Sigmoid colon (tissue), 3 donors: Measurements from ENCODE around the gene CRADD.

Experiments
- POLR2A ChIP-seq, 2 donors: fragments of 450-650 bp; IDR thresholded peaks; one replicate each; pipeline ENCODE4 v1.6.1; 2016; ENCODE audit warnings: antibody characterized with exemption in 2 of 2, mild to moderate bottlenecking in 2 of 2, moderate library complexity in 2 of 2
- TF ChIP-seq, protein P1 (sequence below), 4 experiments: fragments of 450-650 bp in 3 of 4; fragments of 200-600 bp in 1 of 4; IDR thresholded peaks; one replicate each; pipeline ENCODE4 v1.5.1; 2016 to 2019; ENCODE audit warnings: antibody characterized with exemption in 4 of 4, mild to moderate bottlenecking in 3 of 4, moderate library complexity in 2 of 4

DNA sequence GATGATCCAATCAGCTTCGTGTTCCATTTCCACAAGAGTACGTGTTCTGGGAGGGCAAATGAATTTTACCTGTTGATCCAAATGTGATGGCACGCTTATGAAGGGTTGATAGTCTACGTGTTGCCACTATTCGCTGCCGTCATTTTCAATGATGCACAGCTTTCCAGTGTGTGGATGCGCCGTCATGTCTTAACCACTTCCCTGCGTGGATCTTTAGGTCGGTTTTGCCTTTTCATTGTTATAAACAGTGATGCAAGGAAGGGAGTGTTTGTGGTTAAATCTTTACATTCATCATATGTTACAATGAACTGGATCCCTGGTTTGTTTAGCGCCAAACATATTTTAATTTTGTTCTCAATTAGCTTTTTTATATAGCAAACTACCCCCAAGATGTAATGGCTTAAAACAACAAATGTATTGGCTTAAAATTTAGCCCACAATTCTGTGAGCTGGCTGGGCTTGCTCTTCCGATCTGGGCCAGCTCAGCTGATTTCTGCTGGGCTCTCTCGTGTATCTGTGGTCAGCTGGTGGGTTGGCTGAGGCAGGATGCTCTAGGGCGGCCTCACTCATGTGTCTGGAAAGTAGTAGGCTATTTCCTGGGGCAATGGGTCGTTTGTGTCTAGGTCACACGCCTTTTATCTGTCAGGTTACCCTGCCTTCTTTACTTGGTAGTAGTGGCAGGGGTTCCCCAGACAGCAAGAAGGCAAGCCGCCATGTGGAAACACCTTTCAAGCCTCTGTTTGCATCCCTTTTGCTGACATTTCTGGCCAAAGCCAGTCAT, 176.7 kb downstream of the CRADD start:
- TF ChIP-seq POLR2A (IDR thresholded peaks at IDR 0.05): no peak
- TF ChIP-seq, protein P1, sequence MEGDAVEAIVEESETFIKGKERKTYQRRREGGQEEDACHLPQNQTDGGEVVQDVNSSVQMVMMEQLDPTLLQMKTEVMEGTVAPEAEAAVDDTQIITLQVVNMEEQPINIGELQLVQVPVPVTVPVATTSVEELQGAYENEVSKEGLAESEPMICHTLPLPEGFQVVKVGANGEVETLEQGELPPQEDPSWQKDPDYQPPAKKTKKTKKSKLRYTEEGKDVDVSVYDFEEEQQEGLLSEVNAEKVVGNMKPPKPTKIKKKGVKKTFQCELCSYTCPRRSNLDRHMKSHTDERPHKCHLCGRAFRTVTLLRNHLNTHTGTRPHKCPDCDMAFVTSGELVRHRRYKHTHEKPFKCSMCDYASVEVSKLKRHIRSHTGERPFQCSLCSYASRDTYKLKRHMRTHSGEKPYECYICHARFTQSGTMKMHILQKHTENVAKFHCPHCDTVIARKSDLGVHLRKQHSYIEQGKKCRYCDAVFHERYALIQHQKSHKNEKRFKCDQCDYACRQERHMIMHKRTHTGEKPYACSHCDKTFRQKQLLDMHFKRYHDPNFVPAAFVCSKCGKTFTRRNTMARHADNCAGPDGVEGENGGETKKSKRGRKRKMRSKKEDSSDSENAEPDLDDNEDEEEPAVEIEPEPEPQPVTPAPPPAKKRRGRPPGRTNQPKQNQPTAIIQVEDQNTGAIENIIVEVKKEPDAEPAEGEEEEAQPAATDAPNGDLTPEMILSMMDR (IDR thresholded peaks at IDR 0.05): no peak
